A673 (cell line): ENCODE data around the gene TBC1D22A. TPM values are rescaled to one million over a fixed set of nuclear protein-coding genes. Genes with fewer than 3 reads are reported as not detected.

Experiments
- BruUV-seq: library from RNA; stranded (reverse); fragments of 400-500 nt; replicated peaks from 2 replicates; lab custom pipeline; 2021; lab: Mats Ljungman, UMichigan
- CTCF ChIA-PET: fragments of 300-600 bp; sonication (Branson Sonifier 250); formaldehyde crosslinking; loops from one replicate; lab custom pipeline; 2022; ENCODE audit warnings: antibody characterized with exemption; lab: Charles Lee
- POLR2A ChIA-PET: fragments of 300-600 bp; sonication (Branson Sonifier 250); formaldehyde crosslinking; loops from one replicate; lab custom pipeline; 2022; ENCODE audit warnings: antibody characterized with exemption; ENCODE audit not compliant: low non-redundant PET; lab: Charles Lee
- DNase-seq: peaks from one replicate; pipeline ENCODE4 v3.0.0-alpha.2; 2015; ENCODE audit warnings: low spot score
- H3K27ac ChIP-seq: fragments of 200-600 bp; sonication (generic); 2 replicates; pipeline ENCODE4 v1.5.1; 2016; ENCODE audit warnings: mixed run types, low read depth, mild to moderate bottlenecking, mixed read lengths, antibody characterized with exemption, low read length; ENCODE audit not compliant: poor library complexity, severe bottlenecking
- H3K27me3 ChIP-seq: fragments of 200-600 bp; sonication (generic); replicated peaks from 2 replicates; pipeline ENCODE4 v1.6.1; 2017; ENCODE audit warnings: mixed run types, low read depth, mild to moderate bottlenecking, mixed read lengths, antibody characterized with exemption, low read length; ENCODE audit not compliant: insufficient read depth, poor library complexity
- H3K36me3 ChIP-seq: fragments of 200-600 bp; sonication (generic); 2 replicates; pipeline ENCODE4 v1.6.1; 2016; ENCODE audit warnings: mixed run types, mild to moderate bottlenecking, mixed read lengths, antibody characterized with exemption, low read length; ENCODE audit not compliant: insufficient read depth, poor library complexity, severe bottlenecking
- H3K4me1 ChIP-seq: fragments of 200-600 bp; sonication (generic); 2 replicates; pipeline ENCODE4 v1.6.1; 2017; ENCODE audit warnings: mixed run types, mild to moderate bottlenecking, mixed read lengths, antibody characterized with exemption, low read length; ENCODE audit not compliant: insufficient read depth, poor library complexity, severe bottlenecking
- H3K4me3 ChIP-seq: fragments of 200-600 bp; sonication (generic); 2 replicates; pipeline ENCODE4 v1.5.1; 2016; ENCODE audit warnings: low read depth, mixed run types, mild to moderate bottlenecking, mixed read lengths, low read length; ENCODE audit not compliant: poor library complexity, severe bottlenecking
- H3K9me3 ChIP-seq: fragments of 200-600 bp; sonication (generic); 2 replicates; pipeline ENCODE4 v1.6.1; 2016; ENCODE audit warnings: mixed run types, low read depth, mild to moderate bottlenecking, mixed read lengths, antibody characterized with exemption, low read length; ENCODE audit not compliant: poor library complexity, severe bottlenecking
- EZH2 ChIP-seq: fragments of 200-600 bp; sonication (generic); IDR thresholded peaks from 2 replicates; pipeline ENCODE4 v1.6.1; 2017; ENCODE audit warnings: borderline replicate concordance, low read depth, mild to moderate bottlenecking, mixed read lengths, antibody characterized with exemption, low read length; ENCODE audit not compliant: poor library complexity, severe bottlenecking
- intact Hi-C: fragments of 100-400 bp; cut with micrococcal nuclease; formaldehyde crosslinking; loops from one replicate; pipeline ENCODE4 v1.10.0; 2022; ENCODE audit not compliant: unreplicated experiment
- total RNA-seq: library from RNA; stranded (reverse); gene quantifications from 2 replicates; pipeline ENCODE4 v1.2.3, GENCODE V29; 2021
- TF ChIP-seq, protein P1 (sequence below): fragments of 300-800, 200-600 bp; sonication (generic); conservative IDR thresholded peaks from 2 replicates; pipeline ENCODE4 v1.5.1; 2017; ENCODE audit warnings: low read depth, mild to moderate bottlenecking, antibody characterized with exemption, low read length, moderate library complexity, mixed read lengths

Gene TBC1D22A
- total RNA-seq, 1 experiment from 2014 or later = 22.5 TPM

DNA sequence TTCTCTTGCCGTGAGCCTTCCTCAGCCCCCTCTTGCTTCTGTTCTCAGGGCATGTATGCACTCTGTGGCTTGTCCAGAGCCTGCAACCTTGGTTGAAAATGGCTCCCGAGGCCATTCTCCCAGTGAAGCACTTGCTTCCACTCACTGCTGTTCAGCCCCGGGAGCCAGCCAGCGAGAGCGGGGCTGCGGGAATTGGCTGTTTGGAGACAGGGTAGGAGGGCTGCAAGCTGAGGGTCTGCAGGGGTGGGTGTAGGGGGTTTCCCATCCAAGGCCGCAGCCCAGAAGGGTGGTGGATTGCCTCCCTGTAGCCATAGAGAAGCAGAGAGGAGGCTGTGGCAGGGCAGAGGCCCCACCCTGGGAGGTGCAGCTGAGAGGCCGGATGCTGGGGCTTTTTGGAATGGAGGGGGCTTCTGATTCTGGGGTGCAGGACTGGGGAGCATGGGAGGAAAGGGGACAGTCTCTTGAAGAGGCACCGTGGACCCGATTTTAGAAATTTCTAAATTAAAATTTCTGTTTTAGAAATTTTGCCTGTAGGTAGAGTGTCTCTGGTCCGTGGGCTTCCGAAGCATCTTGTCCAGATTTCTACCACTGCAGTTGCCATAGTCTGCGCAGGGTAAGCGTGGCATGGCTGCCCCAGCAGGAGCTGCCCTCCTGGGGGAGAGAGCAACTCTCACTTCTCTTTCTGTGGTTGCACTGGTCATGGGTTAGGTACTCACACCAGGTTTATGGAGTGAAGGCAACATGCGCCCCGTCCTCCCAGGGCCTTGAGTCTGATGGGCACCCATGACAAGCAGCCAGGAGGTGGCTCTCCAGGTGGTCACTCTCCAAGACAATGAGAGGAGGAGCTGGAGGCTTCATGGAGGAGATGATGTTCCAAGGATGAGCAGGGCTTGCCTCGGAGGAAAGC, 100.2 kb downstream of the TBC1D22A start:
- ChIA-PET CTCF (no interaction called here), POLR2A (no interaction called here)
- H3K27me3 ChIP-seq = no peaks in the 10 kb centered on the region
- no peaks in the 10 kb centered on the region for H3K9me3 ChIP-seq
- TF ChIP-seq, protein P1, sequence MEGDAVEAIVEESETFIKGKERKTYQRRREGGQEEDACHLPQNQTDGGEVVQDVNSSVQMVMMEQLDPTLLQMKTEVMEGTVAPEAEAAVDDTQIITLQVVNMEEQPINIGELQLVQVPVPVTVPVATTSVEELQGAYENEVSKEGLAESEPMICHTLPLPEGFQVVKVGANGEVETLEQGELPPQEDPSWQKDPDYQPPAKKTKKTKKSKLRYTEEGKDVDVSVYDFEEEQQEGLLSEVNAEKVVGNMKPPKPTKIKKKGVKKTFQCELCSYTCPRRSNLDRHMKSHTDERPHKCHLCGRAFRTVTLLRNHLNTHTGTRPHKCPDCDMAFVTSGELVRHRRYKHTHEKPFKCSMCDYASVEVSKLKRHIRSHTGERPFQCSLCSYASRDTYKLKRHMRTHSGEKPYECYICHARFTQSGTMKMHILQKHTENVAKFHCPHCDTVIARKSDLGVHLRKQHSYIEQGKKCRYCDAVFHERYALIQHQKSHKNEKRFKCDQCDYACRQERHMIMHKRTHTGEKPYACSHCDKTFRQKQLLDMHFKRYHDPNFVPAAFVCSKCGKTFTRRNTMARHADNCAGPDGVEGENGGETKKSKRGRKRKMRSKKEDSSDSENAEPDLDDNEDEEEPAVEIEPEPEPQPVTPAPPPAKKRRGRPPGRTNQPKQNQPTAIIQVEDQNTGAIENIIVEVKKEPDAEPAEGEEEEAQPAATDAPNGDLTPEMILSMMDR = no peak
- TF ChIP-seq EZH2 = no peak
- no peaks in the 10 kb centered on the region for H3K36me3 ChIP-seq
- DNase-seq = no peak
- no peak overlapping the region for H3K4me3 ChIP-seq
- H3K4me1 ChIP-seq = no peaks in the 10 kb centered on the region
- no TSS peak for BruUV-seq
- no peak overlapping the region for H3K27ac ChIP-seq
- intact Hi-C loops = no loop called here

DNA sequence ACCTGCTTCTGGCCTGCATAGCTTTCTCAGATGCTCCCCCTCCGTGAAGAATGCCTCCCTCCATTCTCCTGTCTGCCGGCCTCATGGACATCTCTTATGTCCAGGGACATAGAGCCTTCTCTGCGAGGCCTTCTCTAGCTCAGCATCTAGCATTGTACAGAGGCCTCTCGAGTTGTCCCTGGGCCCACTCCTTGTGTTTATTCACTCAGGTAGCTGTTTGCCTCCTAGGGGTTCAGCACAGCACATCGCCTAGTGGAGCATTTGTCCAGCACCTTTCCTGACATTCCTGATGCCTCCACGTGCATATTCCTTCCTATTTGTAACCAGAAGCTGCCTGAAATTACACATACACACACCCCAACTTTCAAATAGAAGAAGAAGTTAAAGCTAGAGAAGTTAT, 101.3 kb downstream of the TBC1D22A start:
- no peak for TF ChIP-seq EZH2
- TF ChIP-seq, protein P1 = no peak
- ChIA-PET CTCF (no interaction called here), POLR2A (no interaction called here)
- intact Hi-C loops = no loop called here
- no peaks in the 10 kb centered on the region for H3K9me3 ChIP-seq
- no peaks in the 10 kb centered on the region for H3K27me3 ChIP-seq
- no peaks in the 10 kb centered on the region for H3K36me3 ChIP-seq
- H3K4me1 ChIP-seq = no peaks in the 10 kb centered on the region
- BruUV-seq = no TSS peak
- H3K4me3 ChIP-seq = no peak overlapping the region
- no peak overlapping the region for H3K27ac ChIP-seq
- DNase-seq = no peak

DNA sequence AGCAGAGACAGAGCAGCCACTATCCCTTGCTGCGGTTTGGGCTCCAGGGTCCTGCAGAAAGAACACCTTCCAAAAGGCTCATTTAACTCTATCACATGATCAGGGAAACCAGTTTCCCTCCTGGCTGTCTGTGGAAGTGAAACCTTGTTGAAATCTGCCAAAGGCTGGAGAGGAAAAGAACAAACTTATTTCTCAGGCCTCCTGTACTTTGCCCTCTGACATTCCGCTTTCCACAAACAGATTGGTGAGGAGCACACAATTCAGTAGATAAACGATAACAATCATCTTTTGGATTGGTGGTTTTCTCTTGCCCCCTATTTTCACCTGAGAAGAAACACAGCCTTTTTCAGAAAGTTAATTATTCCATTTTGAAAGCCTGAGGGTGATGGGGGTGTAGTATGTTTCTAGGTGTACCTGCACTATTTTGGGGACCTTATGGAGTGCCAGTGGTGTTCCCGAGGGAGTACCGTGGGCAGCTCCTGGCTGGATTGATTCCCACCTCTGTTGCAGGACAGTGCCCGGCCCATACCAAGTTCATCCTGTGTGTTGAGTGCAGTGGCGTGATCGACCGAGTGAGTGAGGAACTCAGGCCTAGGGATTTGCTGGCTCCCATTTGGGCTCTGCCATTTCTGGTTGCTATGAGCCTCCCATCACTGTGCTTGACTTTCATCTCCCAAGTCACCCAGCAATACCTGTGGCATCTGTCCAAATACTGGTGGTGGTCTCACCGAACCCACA, 102.0 kb downstream of the TBC1D22A start:
- no peaks in the 10 kb centered on the region for H3K36me3 ChIP-seq
- H3K9me3 ChIP-seq = no peaks in the 10 kb centered on the region
- no TSS peak for BruUV-seq
- H3K4me3 ChIP-seq = no peak overlapping the region
- ChIA-PET POLR2A (no interaction called here), CTCF (no interaction called here)
- H3K27me3 ChIP-seq = no peaks in the 10 kb centered on the region
- no peak overlapping the region for H3K27ac ChIP-seq
- DNase-seq = no peak
- no peaks in the 10 kb centered on the region for H3K4me1 ChIP-seq
- intact Hi-C loops = no loop called here
- TF ChIP-seq, protein P1 = no peak
- no peak for TF ChIP-seq EZH2
